Medulla oblongata (tissue), 1 donor: Measurements from ENCODE around the gene ADAM23.
A peak's percentile ranks its signal among the peaks of the same experiment; 100 is the strongest.

Experiments used
- DNase-seq: peaks from one replicate; pipeline ENCODE4 v3.0.0-alpha.2; 2015; ENCODE audit errors: extremely low spot score

Gene ADAM23

GRCh38 chr2:206442474-206442832 lies 879 bp upstream of the ADAM23 start:
- DNase-seq, result no peak

DNA sequence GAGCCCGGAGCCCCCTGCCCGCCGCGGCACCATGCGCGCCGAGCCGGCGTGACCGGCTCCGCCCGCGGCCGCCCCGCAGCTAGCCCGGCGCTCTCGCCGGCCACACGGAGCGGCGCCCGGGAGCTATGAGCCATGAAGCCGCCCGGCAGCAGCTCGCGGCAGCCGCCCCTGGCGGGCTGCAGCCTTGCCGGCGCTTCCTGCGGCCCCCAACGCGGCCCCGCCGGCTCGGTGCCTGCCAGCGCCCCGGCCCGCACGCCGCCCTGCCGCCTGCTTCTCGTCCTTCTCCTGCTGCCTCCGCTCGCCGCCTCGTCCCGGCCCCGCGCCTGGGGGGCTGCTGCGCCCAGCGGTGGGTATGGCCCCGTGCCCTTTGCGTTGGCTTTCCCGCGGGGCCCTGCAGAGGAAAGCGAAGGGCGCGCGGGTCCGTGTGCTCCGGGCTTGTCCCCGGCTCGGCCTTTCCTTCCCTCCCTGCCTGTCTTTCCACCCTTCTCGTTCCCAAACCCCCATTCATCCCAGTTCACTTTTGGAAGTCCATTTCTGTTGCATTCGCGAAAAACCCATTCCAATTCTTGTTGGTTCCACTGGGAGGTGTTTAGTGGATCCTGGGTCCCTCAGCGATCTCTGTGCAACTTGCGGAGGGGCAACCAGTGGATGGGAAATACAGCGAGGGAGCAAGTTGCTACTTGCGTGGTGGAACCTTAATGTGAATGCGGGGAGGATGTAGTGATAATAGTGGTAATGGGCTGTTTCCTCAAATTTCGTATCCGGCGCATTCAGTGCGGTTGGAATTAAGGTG lies 599 bp downstream of the ADAM23 start:
- DNase-seq, result peak; percentile 24

DNA sequence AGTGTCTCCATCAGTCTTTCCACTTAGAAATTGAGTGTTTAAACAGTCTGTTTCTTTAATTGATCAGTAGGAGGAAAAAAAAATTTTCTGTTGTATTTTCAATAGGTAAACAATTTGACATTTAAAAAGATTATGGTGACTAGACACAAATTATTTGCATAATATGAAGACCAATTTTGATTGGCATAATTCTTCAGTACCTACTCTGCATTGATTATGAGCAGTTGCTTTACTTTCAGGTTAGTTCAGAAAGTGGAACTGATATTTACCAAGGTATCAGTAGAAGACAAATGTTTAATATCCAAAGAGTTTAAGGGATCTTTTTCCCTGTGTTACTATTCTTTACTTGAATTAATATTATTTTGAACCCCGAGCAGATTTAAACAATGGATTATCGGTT lies 2.6 kb downstream of the ADAM23 start:
- no peak for DNase-seq

- no peak for DNase-seq
These were observed 8.9 kb downstream of the ADAM23 start for GRCh38 chr2:206452242-206452641.

DNA sequence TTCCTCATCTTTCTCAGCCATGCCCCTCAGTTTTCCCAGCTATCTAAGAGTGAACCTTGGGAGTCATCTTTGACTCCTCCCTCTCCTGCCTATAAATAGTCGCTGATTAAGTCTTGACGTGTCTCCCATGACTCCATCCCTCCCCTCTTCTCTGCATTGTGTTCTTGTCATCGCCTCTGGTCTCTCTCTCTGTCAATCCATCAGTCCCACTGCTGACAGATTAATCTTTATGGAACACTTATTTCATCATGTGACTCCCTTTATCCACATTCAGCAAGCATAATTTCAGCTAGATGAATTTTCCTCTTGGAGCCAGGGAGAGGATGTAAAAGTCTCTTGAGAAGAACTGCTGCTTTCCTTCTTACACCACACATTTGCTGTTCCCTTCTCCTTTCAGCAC lies 9.4 kb downstream of the ADAM23 start:
- DNase-seq, result no peak

- no peak for DNase-seq
These were observed 12.9 kb downstream of the ADAM23 start for GRCh38 chr2:206456078-206456754.

- DNase-seq, result no peak
These were observed 13.9 kb downstream of the ADAM23 start for GRCh38 chr2:206457188-206457634.

DNA sequence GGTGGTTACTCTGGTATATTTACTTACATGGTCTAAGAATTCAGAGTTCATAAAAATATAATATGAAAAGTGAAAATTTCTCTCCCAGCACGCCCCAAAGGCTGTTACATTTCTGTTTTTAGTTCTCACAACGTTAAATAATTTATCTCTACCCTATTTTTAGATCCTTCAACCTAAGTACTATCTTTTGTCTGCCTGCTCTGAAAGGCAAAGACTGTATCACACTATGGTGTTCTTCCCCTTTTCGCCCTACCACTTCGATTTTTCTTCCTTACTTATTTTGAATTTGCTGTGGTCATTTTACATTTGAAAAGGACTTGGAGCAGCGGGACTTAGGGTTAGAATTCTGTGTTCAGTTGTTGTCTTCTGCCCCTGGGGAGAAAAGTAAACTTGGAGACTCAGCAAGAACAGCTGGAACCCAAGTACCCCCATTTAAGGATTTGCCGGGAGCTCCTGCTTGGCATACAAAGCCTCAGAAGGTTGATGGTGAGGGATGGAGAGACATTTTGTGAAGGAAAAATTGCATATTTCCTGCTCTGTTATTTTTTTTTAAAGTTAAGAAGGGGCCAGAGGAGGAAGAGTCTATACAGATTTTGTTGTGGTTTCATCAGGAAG lies 19.0 kb downstream of the ADAM23 start:
- DNase-seq, result no peak

- no peak for DNase-seq
These were observed 20.4 kb downstream of the ADAM23 start for GRCh38 chr2:206463685-206464084.

- DNase-seq, result no peak
These were observed 21.3 kb downstream of the ADAM23 start for GRCh38 chr2:206464597-206464996.

DNA sequence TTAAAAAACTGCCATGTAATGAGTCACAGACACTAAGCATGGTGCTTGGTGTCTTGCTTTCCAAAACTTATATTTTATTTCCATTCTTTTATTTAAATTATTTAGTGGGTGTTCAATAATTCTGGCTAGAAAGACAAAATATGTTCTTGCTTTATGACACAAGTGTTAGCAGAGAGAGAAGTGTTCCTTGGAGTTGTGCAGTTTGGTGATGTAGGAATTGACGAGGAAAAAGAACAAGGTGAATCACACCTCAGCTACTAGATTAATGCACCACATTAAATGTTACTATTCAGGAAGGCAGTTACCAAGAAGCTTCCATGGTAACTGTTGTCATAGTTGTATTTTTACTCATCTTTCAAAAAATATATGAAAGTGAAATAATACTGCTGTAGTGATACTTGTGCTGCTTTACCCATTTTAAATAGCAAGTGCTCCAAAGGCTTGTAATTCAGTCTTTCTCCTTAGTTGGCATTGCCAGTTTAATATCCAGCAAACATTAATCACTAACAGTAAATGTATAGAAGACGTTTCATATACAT lies 28.3 kb downstream of the ADAM23 start:
- no peak for DNase-seq

DNA sequence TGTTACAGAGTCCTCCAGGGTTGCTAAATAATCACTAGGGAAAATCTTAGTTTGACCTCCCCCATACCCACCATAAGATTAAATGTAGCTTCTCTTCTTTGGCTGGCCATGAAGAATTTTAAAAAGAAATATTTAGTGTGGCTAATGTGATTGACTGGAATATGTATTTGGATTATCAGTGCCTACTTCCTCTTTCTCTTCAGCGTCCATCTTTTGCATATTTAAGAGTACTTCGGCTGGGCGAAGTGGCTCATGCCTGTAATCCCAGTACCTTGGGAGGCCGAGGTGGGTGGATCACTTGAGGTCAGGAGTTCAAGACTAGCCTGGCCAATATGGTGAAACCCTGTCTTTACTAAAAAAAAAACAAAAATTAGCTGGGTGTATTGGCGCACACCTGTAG lies 28.8 kb downstream of the ADAM23 start:
- DNase-seq, result no peak

GRCh38 chr2:206474099-206474498 lies 30.8 kb downstream of the ADAM23 start:
- no peak for DNase-seq

GRCh38 chr2:206477296-206477695 lies 34.0 kb downstream of the ADAM23 start:
- no peak for DNase-seq

GRCh38 chr2:206478340-206478739 lies 35.0 kb downstream of the ADAM23 start:
- no peak for DNase-seq

- no peak for DNase-seq
These were observed 36.8 kb downstream of the ADAM23 start for GRCh38 chr2:206480161-206480560.

DNA sequence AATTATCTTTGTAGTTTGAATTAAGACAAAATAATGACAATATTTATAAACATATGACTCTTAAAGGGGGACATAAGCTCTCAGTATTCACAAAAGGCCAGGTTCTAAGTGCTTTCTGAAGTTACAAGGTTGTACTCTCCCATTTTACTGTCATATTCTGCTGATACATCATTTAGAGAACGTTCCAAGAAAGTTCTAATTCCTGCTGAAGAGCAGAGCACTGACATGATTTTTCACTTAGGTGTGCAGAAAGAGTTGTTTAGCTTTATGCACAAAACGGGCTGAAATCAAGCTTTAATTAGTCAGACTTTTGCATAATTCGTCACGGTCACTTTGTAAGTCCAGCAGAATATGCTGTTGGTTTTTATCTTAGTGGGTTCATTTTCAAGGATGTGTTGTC lies 37.3 kb downstream of the ADAM23 start:
- DNase-seq, result no peak

- DNase-seq, result no peak
These were observed 37.7 kb downstream of the ADAM23 start for GRCh38 chr2:206481056-206481455.

- DNase-seq, result no peak
These were observed 38.8 kb downstream of the ADAM23 start for GRCh38 chr2:206482123-206482522.

DNA sequence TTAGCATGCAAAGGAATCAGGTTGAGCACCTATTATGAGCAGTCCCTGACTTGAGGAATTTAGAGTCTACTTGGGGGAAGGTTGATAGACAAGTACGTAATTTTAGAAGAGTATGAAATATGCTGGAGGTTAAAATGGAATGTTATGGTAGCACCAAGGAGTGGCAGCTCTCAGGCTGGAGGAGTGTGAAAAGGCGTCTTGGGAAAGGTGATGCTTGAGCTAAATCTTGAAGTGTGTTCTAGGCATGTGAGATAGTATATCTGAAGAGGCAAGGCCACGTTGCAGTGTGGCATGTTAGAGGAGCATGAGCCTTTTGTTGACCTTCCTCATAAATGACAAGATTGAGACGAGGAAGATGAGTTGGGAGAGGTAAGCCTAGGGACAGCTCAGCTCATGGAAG lies 39.3 kb downstream of the ADAM23 start:
- no peak for DNase-seq

DNA sequence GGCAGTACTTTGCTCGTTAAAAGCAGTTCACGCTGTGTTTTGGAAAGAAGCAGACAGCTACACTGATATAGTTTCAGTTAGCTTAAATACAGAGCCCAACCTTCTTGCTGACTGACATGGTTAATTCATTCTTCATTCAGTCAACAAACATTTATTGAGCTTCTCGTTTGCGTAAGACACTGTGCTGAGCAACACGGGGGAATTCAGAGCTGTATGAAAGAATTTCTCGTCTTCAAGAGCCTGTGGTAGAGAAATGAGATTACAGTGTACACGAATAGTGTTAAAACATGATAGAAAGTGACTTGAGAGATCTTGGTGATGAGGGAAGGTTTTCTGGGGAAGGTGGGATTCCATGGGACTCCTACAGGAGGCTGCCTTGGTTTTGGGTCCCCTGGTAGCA lies 44.7 kb downstream of the ADAM23 start:
- no peak for DNase-seq

DNA sequence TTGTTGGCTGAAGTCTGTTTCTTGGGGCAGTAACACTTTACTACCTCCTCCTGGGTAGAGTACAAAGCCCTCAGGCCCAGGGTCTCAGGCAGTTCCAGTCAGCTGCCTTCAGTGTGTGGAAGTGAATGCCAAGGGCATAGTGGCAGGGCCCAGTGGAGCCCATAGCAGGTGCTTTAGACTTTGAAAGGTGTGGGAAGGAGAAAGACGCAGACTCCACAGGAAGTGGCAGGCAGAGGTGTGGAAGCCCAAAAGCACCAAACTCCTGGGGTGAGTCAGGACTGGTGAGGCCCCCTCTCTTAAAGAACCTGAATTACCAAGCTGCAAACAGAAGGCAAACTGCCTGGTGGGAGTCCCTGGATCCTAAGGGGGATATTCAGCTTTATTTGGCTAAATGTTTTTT lies 45.3 kb downstream of the ADAM23 start:
- no peak for DNase-seq

DNA sequence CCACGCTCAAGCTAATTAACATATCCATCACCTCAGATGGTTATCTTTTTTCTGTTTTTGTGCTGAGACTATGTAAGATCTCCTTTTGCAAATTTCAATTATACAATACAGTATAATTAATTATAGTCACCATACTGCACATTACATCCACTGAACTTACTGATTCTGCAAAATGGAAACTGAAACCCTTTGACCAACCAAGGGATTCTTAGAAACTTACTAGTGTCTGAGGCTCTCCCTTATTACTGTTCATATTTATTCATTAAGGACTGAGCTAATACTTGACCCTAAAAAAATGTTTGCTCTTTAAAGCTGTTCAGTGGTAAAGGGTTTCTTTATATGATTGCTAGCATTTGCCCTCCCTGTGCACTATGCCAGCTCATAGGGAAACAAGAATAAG lies 50.7 kb downstream of the ADAM23 start:
- no peak for DNase-seq
